Astrocyte of the hippocampus (primary cell): Measurements from ENCODE around the gene PAX3.
"Not testable (repeated sequence)": the region's sequence is repeated elsewhere in the genome, so short reads cannot be mapped to it uniquely, and the experiment has no call there.

ENCODE experiments used
- DNase-seq: peaks from one replicate; pipeline ENCODE4 v3.0.0; 2011; ENCODE audit warnings: low read depth, low spot score

PAX3 gene

DNA sequence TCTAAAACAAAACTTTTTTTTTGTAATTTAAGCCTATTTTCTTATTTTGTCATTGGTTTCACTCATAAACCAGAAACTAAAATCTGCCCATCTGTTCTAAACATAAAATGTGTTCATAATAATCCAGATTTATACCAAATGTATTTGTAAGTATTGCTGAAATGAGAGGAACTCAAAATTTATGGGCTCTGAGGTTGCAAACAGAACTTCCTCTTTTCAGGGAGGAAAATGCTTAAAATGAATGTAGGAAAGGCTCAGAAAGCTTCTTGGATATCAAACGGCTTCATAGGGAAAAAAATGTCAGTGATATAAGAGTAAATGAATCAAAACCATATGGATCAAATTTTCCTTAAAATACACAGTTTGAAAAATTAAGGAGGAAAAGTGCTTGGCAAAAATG lies 83.9 kb downstream of the PAX3 start:
- no peak for DNase-seq

DNA sequence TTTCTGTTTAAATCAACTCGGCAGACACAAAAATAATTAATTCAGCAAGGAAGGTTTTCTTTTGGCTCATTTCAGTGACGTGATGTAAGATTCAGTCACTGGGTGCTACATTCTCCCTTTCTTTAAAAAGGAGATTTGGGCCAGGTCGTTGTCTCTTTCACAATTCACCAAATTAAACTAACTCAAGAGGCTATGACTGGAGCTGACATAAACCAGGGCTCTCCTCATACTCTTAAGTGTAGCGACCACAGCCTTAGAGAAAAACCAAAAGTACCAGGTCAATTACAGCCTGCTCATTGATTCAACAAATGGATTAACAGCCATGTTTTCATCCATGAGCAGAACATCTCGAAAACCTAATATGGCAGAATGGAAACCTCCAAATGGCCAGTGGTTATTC lies 85.7 kb downstream of the PAX3 start:
- no peak for DNase-seq

DNA sequence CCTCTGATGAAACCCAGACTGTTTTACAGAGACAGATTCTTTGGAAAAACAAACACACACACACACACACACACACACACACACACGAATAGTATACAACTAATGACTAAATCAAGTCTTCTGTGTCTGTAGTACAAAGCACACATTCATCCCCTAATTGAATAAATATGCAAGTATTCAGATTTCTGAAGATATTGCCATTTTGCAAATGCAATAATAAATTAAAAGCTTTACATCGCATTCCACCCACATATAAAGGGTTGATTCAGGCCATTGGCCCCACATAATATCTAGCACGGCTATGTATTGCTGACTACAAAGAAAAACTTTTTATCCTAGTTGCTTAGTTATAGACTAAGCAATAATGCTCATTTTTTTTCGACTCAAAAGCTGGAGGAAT lies 86.2 kb downstream of the PAX3 start:
- no peak for DNase-seq

DNA sequence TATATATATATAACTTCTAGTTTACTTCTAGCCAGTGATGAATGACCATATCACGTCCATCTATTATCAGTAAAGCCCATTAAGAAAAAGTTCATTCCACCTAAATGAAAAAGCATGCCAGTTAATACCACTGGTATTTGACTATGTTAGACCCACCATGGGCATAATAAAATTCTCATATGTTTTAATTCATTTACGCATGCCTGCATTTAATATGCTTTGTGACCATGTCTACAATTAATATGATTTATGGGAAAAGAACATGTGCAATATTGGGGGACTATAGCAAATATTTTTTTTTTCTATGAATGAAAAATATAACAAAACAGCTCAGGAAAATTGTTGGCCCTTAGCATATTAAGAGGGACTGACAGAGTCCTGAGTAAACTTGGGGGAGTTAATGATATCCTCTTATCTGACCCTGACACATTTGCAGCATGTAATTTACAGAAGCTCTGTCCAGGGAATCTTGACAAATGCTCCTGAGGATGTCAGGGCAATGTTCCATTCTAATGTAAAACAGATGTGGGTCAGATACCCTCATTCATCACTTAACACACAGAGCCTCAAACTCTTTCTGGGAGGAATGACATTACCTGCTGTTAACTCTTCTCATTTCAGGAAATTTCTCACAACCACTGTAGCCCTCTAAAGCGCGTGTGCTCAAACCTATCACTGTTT lies 90.6 kb downstream of the PAX3 start:
- DNase-seq, result no peak

DNA sequence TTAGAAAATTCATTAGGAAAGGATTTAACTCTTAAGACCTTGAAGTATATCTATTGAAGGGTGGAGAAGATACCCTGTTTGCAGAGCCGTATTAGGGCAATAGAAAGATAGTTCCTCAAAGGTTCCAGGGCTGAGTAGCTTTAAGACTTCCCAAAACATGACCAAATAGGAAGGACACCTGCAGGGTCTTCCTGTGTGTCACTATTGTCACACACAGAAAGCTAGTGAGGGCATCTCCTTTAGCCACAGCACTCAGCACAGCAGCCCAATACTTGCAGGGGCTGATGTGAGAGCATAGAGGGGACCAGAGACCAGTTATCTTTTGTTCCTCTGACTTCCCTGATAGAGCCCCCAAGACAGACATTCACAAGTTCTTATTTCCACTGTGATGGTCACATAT lies 93.7 kb downstream of the PAX3 start:
- no peak for DNase-seq

DNA sequence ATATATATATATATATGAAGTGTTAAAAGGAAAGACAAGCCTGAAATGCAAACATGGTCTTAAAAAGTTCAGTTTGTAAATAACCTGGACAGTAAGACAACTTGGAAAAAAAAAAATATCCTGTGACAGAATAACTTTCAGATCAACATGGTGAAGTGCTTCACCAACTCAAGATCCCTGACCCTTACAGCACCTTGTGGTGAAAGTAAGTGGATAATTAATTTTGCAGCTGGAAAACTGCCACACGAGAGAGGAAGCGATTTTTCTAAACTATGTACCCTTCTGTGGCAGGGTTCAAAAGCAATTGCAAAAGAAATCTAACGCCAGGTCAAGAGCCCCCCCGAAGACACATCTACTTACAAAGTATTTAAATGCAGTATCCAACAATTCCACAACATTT lies 95.8 kb downstream of the PAX3 start:
- DNase-seq, result no peak

DNA sequence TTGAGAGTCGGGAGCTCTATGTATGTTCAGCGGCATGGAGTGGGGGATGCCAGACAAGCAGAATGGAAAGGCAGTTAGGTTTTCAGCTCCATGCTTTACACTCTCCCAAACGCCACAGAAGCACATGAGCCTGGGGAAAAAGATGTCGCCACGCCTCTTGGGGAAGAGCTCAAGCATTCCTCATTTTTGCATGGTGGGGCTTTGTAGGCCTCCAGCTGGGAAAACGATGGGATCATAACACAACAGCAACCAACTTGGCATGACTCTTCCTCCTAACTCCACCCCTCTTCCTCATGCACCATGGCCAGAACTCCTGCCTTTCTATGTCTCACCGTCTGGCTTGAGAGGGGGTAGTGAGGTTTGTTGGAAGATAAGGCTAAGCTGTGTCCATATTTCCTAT lies 102.6 kb downstream of the PAX3 start:
- no peak for DNase-seq

DNA sequence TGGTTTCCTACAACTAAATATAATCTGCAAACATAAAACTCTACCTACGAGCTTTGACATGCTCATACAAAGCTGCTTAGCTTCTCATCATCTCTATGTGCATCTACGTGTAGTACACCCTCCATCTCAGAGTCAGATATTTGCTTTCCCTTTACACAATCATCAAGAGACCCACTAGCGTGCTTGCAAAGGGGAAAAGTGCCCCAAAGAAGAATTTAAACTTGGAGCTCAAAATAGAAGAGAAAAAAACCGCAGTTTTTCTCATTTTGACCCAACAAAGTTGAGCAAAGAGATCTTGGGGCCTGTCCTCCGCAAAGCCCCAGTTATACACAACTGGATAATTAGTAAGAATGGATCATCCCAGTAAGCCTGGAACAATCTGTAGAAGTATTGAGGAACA lies 104.1 kb downstream of the PAX3 start:
- DNase-seq, result no peak

DNA sequence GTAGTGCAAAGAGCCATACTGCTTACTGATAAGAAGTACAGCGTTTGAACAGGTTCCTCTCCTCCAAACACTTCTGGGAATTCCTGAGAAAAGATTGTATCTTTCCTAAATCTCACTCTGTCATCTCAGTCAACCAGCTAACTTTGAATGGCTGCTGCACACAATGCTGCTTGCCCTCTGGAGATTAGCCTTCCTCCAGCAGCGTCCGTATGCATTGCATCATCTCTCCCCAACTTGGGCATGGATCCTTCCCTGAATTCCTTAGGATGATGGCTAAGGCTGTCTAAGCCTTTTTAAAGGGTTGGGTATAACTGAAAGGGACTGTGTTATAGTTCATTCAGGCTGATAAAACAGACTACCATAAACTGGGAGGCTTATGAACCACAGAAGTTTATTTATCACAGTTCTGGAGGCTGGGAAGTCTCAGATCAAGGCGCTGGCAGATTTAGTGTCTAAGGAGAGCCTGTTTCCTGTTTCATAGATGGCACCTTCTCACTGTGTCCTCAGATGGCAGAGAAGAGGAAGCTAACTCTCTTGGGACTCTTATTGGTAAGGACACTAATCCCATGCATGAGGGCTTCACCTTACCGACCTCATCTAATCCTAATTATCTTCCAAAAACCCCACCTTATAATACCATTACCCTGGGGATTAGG lies 105.3 kb downstream of the PAX3 start:
- DNase-seq, result no peak

DNA sequence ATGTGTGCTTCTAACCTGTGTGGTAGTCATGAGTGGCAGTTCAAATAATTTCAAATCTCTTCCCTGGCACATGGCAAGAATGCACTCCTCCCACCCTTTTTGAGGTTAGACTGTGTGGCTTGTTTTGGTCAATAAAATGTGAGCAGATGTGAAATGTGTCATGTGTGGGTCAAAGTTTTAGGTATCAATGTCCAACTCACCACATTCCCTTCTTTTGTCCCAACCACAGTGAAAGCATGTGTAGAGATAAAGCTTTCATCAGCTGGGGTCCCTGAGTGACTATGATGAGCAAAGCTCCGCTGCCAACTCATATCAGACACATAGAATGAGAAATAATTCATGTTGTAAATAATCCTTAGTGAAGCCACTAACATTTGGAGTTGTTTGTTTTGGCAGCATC lies 118.2 kb downstream of the PAX3 start:
- DNase-seq, result no peak

DNA sequence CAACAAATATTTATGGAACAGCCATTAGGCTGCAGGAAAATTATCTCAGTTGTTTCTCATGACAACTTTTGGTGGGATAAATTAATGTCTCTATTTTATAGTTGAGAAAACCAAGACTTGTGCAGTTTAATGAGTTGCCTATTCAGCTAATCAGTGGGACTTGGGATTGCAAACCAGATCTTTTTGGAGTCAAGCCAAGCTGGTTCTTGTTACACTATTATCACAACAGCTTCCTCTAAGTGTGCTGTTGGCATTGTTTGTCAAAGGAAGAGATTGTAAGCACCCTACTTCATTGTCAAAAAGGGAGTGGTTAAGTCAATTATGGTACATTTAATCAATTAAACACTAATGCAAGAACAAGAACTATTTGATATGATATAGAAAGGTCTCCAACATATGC lies 119.2 kb downstream of the PAX3 start:
- DNase-seq, result no peak

DNA sequence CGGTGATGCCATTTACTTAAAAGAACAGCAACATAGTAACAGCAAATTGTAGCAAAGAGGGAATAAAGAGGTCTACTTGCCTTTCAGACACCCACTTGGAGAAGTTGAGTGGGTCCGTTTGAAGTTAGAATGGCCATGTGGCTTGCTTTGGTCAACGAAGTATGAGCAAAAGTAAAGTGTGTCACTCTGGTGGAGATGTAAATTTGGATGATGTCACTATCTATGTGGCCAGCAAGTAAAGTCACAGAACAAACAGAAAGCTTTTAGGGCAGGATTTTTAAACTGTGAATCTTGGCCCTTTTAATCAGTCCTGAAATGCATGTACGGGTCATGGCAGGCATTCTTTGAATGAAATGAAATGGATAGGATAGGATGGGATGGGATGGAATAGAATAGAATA lies 120.3 kb downstream of the PAX3 start:
- DNase-seq, result no peak

DNA sequence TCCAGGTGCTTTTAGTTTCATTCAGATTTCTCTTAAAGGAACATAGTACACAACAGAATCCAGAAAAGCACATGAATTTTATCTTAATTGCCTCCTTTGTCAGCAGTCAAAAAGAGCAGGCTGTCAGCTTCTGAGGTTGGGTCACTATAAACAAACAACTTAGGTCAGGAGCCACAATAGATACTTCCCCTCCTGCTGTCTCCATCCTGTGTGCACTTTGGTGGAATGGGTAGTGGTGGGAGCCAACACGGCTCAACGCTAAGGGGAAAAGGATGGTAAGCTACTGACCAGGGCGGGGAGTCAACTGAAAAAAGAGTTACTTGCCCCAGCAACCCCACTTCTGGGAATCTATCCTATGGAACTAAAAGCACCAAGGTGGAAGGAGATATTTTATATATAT lies 121.9 kb downstream of the PAX3 start:
- no peak for DNase-seq

DNA sequence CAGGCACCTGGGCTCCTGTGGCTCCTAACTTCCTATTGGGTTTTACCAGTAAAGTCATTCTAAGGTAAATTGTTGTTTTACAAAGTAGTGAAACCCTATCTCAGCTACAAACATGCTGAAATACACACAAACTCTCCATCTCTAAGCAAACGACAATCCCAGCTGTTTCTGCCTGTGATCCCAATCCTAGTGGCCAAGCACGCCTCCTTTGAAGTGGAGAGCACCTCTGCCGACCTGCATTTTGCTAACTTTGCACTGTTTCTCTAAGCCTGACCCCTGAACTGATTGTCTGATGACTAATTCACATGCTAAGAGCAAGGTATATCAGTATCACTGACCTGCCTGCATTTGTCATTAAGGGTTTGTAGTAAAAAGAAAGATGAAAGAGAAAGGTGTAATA lies 124.3 kb downstream of the PAX3 start:
- no peak for DNase-seq

DNA sequence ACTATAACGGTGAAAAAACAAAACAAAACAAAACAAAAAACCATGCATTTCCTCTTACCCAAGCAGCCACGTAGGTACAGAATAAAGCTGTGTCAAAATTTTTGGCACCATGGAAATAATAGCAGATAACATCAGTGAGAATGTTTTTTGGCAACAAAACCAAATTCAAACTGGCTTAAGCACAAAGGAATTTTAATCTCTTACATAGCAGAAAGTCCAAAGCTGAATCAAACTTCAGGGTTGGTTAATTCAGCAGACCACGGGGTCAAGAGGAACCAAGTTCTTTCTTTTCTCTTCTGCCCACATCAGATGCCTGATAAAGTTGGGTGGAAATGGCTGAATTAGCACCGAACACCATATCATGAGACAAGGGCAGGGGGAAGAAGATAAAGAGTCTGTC lies 129.5 kb downstream of the PAX3 start:
- DNase-seq, result peak; percentile 66

DNA sequence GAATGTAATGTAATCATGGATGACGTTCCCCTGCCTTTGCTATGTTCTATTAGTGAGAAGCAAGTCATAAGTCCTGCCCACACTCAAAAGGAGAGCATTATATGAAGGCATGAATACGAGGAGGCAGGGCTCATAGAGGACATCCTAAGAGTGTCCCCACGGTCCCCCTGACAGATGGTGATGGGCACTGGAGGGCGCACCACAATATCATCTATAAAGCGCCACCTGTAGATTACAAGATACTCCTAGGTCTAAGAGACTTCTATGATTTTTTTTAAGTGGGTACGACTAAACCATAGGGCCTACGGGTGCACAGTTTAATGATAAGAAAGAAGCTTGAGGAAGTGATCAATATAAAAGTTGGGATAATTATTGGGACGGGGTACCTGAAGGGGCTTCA lies 131.0 kb downstream of the PAX3 start:
- no peak for DNase-seq

DNA sequence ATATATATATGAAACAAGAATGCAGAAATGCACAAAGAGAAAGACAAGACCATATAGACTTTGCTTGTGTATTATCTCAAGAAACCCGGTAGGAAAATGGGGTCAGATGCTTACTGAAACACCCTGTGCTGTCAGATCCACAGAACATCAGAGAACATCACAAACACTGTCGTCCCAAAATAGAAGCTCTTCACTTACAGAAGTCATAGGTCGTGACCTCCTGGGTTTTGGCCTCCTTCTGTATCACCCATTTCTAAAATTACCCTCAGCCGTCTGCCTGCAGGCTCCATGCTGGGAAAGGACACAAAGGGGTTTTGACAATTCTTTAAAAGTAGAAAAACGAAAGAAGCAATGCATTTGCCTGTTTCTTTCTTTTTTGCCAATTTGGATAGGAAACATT lies 137.9 kb downstream of the PAX3 start:
- DNase-seq, result no peak

DNA sequence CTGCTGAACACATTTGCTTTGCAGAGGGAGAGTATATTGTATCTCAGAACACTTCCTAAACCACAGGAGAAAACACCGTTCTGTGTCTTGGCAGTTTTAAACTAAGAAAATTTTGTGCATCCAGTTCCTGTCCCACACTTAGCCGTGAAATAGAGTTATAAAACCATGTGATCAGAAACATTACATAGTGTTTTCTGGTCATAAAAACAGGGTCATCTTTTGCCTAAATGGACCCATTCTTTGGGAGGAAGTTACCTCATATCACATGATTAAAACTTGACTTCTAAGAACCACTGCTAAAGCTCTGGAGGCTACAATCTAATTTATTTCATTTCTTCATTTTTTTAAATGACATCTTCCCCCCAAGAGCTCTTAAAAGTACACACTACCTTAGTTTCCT lies 138.7 kb downstream of the PAX3 start:
- no peak for DNase-seq

DNA sequence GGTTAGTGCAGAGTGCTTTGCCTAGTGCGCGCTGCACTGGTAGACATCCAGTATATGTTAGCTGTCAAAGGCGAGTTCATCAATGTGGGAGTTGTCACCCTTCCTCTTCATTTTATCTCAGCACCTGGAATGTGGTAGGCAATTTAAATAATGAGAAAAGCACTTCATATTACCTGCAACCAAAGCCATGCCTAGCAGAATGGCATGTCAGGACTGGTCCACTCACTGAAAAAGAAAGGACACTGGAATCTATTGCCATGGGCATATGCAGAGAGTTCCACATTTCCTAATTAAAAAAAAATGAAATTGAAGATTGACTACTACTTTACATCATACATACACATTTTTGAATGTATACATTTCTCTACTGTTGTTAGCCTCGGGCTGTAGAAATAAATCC lies 139.6 kb downstream of the PAX3 start:
- no peak for DNase-seq

DNA sequence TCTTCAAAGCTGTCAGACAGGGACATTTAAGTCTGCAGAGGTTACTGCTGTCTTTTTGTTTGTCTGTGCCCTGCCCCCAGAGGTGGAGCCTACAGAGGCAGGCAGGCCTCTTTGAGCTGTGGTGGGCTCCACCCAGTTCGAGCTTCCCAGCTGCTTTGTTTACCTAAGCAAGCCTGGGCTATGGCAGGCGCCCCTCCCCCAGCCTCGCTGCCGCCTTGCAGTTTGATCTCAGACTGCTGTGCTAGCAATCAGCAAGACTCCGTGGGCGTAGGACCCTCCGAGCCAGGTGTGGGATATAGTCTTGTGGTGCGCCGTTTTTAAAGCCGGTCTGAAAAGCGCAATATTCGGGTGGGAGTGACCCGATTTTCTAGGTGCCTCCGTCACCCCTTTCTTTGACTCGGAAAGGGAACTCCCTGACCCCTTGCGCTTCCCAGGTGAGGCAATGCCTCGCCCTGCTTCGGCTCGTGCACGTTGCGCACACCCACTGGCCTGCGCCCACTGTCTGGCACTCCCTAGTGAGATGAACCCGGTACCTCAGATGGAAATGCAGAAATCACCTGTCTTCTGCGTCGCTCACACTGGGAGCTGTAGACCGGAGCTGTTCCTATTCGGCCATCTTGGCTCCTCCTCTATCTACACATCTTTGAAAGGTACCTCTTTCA lies 143.7 kb downstream of the PAX3 start:
- not testable (repeated sequence) for DNase-seq
